HFFc6 (cell line): ENCODE measurements around the gene REXO1. TPM values are rescaled to one million over a fixed set of nuclear protein-coding genes. Genes with fewer than 3 reads are reported as not detected.
A peak's percentile ranks its signal among the peaks of the same experiment; 100 is the strongest.

Experiments used
- DNase-seq: peaks from one replicate; pipeline ENCODE4 v3.0.0-alpha.2; 2018
- H3K27ac Mint-ChIP-seq: 2 replicates; pipeline ENCODE4 v1.8.0; 2020; ENCODE audit warnings: mild to moderate bottlenecking, mixed read lengths
- H3K27me3 Mint-ChIP-seq: 2 replicates; pipeline ENCODE4 v1.8.0; 2021; ENCODE audit warnings: mild to moderate bottlenecking, moderate library complexity, mixed read lengths; ENCODE audit not compliant: insufficient read depth
- H3K36me3 Mint-ChIP-seq: 2 replicates; pipeline ENCODE4 v1.8.0; 2021; ENCODE audit warnings: low read depth, mixed read lengths
- H3K4me1 Mint-ChIP-seq: 2 replicates; pipeline ENCODE4 v1.8.0; 2020; ENCODE audit warnings: low read depth, mixed read lengths
- H3K4me3 Mint-ChIP-seq: 2 replicates; pipeline ENCODE4 v1.8.0; 2020; ENCODE audit warnings: mild to moderate bottlenecking, moderate library complexity, mixed read lengths
- H3K9me3 Mint-ChIP-seq: 2 replicates; pipeline ENCODE4 v1.8.0; 2020; ENCODE audit warnings: mild to moderate bottlenecking, mixed read lengths
- CTCF ChIP-seq: fragments of 200-600 bp; sonication (generic); IDR thresholded peaks from 2 replicates; pipeline ENCODE4 v1.5.0; 2021; ENCODE audit warnings: antibody characterized with exemption, mild to moderate bottlenecking
- total RNA-seq, 6 experiments: library from RNA; stranded (reverse); fragmentation: NEBNext Ultra II Directional; extraction: Animal tissue kit (Norgen Biotek cat#: 25700); gene quantifications; 2 replicates in 1 of 6; 3 replicates in 5 of 6; pipeline ENCODE4 v1.2.3, GENCODE V29; 2021

Gene REXO1
- total RNA-seq, 6 experiments from 2014 or later = 32.9 to 38.2 (median 34.6) TPM

- no peaks in the 10 kb centered on the region for H3K9me3 Mint-ChIP-seq
- peaks cover 30% of the 10 kb centered on the region for H3K4me1 Mint-ChIP-seq
- no peak for TF ChIP-seq CTCF
- H3K4me3 Mint-ChIP-seq = peak overlapping the region; percentile 77
- H3K27me3 Mint-ChIP-seq = no peaks in the 10 kb centered on the region; the same call in 1 of the 2 replicates
- H3K27ac Mint-ChIP-seq = peak overlapping the region; percentile 88
- no peaks in the 10 kb centered on the region; the same call in 1 of the 2 replicates for H3K36me3 Mint-ChIP-seq
- DNase-seq = no peak
Observed at GRCh38 chr19:1856345-1856697, 8.0 kb upstream of the REXO1 start.

GRCh38 chr19:1855828-1856255, 7.6 kb upstream of the REXO1 start:
- Mint-ChIP-seq H3K4me1 (peaks cover 25% of the 10 kb centered on the region), H3K27me3 (no peaks in the 10 kb centered on the region; the same call in 1 of the 2 replicates), H3K36me3 (no peaks in the 10 kb centered on the region; the same call in 1 of the 2 replicates), H3K9me3 (no peaks in the 10 kb centered on the region), H3K4me3 (peak overlapping the region; percentile 77), H3K27ac (peak overlapping the region; percentile 88)
- TF ChIP-seq CTCF = no peak
- DNase-seq = no peak

- Mint-ChIP-seq H3K4me1 (peaks cover 25% of the 10 kb centered on the region), H3K9me3 (no peaks in the 10 kb centered on the region), H3K4me3 (peak overlapping the region; percentile 77), H3K27me3 (no peaks in the 10 kb centered on the region; the same call in 1 of the 2 replicates), H3K36me3 (peaks cover under 1% of the 10 kb centered on the region; the same call in 1 of the 2 replicates), H3K27ac (peak overlapping the region; percentile 88)
- peak; percentile 80 for DNase-seq
- no peak for TF ChIP-seq CTCF
Observed at GRCh38 chr19:1855040-1855827, 7.0 kb upstream of the REXO1 start.

GRCh38 chr19:1854542-1855039, 6.3 kb upstream of the REXO1 start:
- H3K27me3 Mint-ChIP-seq = no peaks in the 10 kb centered on the region; the same call in 1 of the 2 replicates
- H3K36me3 Mint-ChIP-seq = peaks cover 4% of the 10 kb centered on the region; the same call in 1 of the 2 replicates
- H3K9me3 Mint-ChIP-seq = no peaks in the 10 kb centered on the region
- H3K27ac Mint-ChIP-seq = peak overlapping the region; percentile 75
- no peak for DNase-seq
- H3K4me1 Mint-ChIP-seq = peaks cover 30% of the 10 kb centered on the region
- TF ChIP-seq CTCF = no peak
- peak overlapping the region; percentile 71 for H3K4me3 Mint-ChIP-seq

- Mint-ChIP-seq H3K4me3 (no peak overlapping the region), H3K27me3 (no peaks in the 10 kb centered on the region; the same call in 1 of the 2 replicates), H3K36me3 (peaks cover 4% of the 10 kb centered on the region; the same call in 1 of the 2 replicates), H3K27ac (no peak overlapping the region), H3K9me3 (no peaks in the 10 kb centered on the region), H3K4me1 (peaks cover 30% of the 10 kb centered on the region)
- TF ChIP-seq CTCF = no peak
- DNase-seq = no peak
Observed at GRCh38 chr19:1854039-1854541, 5.8 kb upstream of the REXO1 start.
